ENCODE results near the gene SV2B. TPM values are rescaled to one million over a fixed set of nuclear protein-coding genes. Genes with fewer than 3 reads are reported as not detected.

The SV2B gene
- total RNA-seq, 1 donor from 2014 or later = 1.2 TPM

GRCh38 chr15:91061230-91061629 is 38.8 kb upstream of the SV2B start:
- no peak for DNase-seq

GRCh38 chr15:91061997-91062396 is 38.1 kb upstream of the SV2B start:
- DNase-seq = no peak
- Histone ChIP-seq H3K9me3 (no peaks in the 10 kb centered on the region), H3K27me3 (ENCODE audit: low read depth) (peaks cover 21% of the 10 kb centered on the region), H3K36me3 (no peaks in the 10 kb centered on the region), H3K4me3 (no peak overlapping the region), H3K27ac (no peak overlapping the region), H3K4me1 (no peaks in the 10 kb centered on the region)
- no peak for TF ChIP-seq CTCF (IDR thresholded peaks at IDR 0.05)
- intact Hi-C loops (cut with DNase I) = no loop called here
- ATAC-seq = no peak

More at GRCh38 chr15:91061230-91061629, 38.8 kb upstream of the SV2B start:
- Histone ChIP-seq H3K27me3 (ENCODE audit: low read depth) (peaks cover 21% of the 10 kb centered on the region), H3K9me3 (no peaks in the 10 kb centered on the region), H3K4me1 (no peaks in the 10 kb centered on the region), H3K36me3 (no peaks in the 10 kb centered on the region), H3K27ac (no peak overlapping the region), H3K4me3 (no peak overlapping the region)
- TF ChIP-seq CTCF (IDR thresholded peaks at IDR 0.05) = no peak
- ATAC-seq = no peak
- intact Hi-C loops (cut with DNase I) = no loop called here

GRCh38 chr15:91065505-91065904 is 34.6 kb upstream of the SV2B start:
- H3K27me3 ChIP-seq (ENCODE audit: low read depth) = peaks cover 7% of the 10 kb centered on the region
- intact Hi-C loops (cut with DNase I) = no loop called here
- H3K4me3 ChIP-seq = no peak overlapping the region
- DNase-seq (no peak), ATAC-seq (no peak)
- no peak for TF ChIP-seq CTCF (IDR thresholded peaks at IDR 0.05)
- H3K27ac ChIP-seq = no peak overlapping the region
- H3K4me1 ChIP-seq = no peaks in the 10 kb centered on the region
- H3K9me3 ChIP-seq = no peaks in the 10 kb centered on the region
- no peaks in the 10 kb centered on the region for H3K36me3 ChIP-seq

- Histone ChIP-seq H3K36me3 (no peaks in the 10 kb centered on the region), H3K9me3 (no peaks in the 10 kb centered on the region), H3K27ac (no peak overlapping the region), H3K4me3 (no peak overlapping the region), H3K27me3 (ENCODE audit: low read depth) (peaks cover 7% of the 10 kb centered on the region), H3K4me1 (no peaks in the 10 kb centered on the region)
- no peak for DNase-seq
- intact Hi-C loops (cut with DNase I) = no loop called here
- TF ChIP-seq CTCF (IDR thresholded peaks at IDR 0.05) = no peak
- no peak for ATAC-seq
These were observed 33.0 kb upstream of the SV2B start for GRCh38 chr15:91067036-91067435.

- no peaks in the 10 kb centered on the region for H3K4me1 ChIP-seq
- no peaks in the 10 kb centered on the region for H3K36me3 ChIP-seq
- H3K27ac ChIP-seq = no peak overlapping the region
- no peak overlapping the region for H3K4me3 ChIP-seq
- peaks cover 7% of the 10 kb centered on the region for H3K27me3 ChIP-seq (ENCODE audit: low read depth)
- ATAC-seq (no peak), DNase-seq (no peak)
- no peak for TF ChIP-seq CTCF (IDR thresholded peaks at IDR 0.05)
- intact Hi-C loops (cut with DNase I) = no loop called here
- H3K9me3 ChIP-seq = no peaks in the 10 kb centered on the region
These were observed 31.6 kb upstream of the SV2B start for GRCh38 chr15:91068436-91068835.

- no peaks in the 10 kb centered on the region for H3K4me1 ChIP-seq
- no peak overlapping the region for H3K27ac ChIP-seq
- H3K27me3 ChIP-seq (ENCODE audit: low read depth) = peaks cover 7% of the 10 kb centered on the region
- no peak for ATAC-seq
- H3K4me3 ChIP-seq = no peak overlapping the region
- intact Hi-C loops (cut with DNase I) = no loop called here
- no peaks in the 10 kb centered on the region for H3K9me3 ChIP-seq
- DNase-seq = no peak
- TF ChIP-seq CTCF (IDR thresholded peaks at IDR 0.05) = no peak
- H3K36me3 ChIP-seq = no peaks in the 10 kb centered on the region
These were observed 31.1 kb upstream of the SV2B start for GRCh38 chr15:91068966-91069365.

Data from lower lobe of right lung (tissue), 2 donors.